GM19395 (cell line): ENCODE results near the gene GYPC.

Experiments
- ATAC-seq: cut with Tn5 transposase; IDR thresholded peaks from one replicate; pipeline ENCODE4 v1.9.1; 2021; ENCODE audit warnings: mild to moderate bottlenecking, moderate library complexity; ENCODE audit not compliant: unreplicated experiment

GYPC gene

GRCh38 chr2:126725580-126725979 is 69.6 kb downstream of the GYPC start:
- ATAC-seq = no peak

- ATAC-seq = no peak
Observed at GRCh38 chr2:126729896-126730295, 73.9 kb downstream of the GYPC start.

- ATAC-seq = no peak
Observed at GRCh38 chr2:126730655-126731054, 74.7 kb downstream of the GYPC start.

GRCh38 chr2:126731353-126731752 is 75.4 kb downstream of the GYPC start:
- no peak for ATAC-seq

GRCh38 chr2:126732682-126733245 is 76.8 kb downstream of the GYPC start:
- ATAC-seq = no peak

GRCh38 chr2:126733795-126734194 is 77.8 kb downstream of the GYPC start:
- no peak for ATAC-seq

GRCh38 chr2:126736133-126736874 is 80.3 kb downstream of the GYPC start:
- no peak for ATAC-seq

GRCh38 chr2:126739141-126739540 is 83.2 kb downstream of the GYPC start:
- ATAC-seq = no peak

- no peak for ATAC-seq
Observed at GRCh38 chr2:126744640-126745039, 88.7 kb downstream of the GYPC start.
